Measurements from ENCODE around the gene CLPTM1L.
"Not testable (repeated sequence)": the region's sequence is repeated elsewhere in the genome, so short reads cannot be mapped to it uniquely, and the experiment has no call there.

CLPTM1L gene

GRCh38 chr5:1380011-1380817, 35.3 kb upstream of the CLPTM1L start:
- DNase-seq: no peak

DNA sequence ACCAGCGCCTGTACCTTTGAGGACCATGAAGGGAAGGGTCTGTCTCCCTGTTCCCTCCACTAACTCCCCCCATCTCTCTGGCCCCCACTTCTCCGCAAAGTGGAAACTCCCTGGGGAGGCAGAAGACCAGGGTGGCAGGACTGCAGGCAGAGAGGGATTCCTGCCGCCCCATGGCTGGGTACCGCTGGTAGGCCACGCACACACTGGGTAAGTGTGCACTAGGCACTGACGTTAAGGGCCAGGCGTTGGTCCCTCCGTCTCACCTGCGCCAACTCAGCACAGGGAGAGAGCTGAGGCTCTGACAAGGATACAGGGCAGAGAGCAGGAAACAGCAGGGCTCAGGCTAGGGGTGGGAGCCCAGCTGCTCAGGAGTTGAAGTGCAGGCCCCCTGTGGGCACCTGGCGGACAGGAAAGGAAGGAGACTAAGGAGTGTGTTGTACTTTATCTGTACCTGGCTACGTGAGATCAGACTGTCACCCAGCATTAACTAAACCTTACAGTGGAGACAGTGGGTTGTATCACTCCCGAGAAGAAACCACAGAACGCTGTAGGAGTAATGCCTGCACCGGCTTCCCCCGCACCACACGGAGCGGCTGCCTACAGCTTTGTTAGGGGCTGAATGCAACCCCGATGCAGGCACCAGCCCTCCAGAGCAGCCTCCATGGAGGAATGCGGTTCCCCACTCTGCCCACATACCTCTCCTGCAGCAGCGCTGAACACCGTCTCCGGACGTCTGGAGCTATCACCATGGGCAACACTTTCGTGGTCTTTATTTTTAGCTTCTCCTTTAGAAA, 34.2 kb upstream of the CLPTM1L start:
- no peak for DNase-seq

DNA sequence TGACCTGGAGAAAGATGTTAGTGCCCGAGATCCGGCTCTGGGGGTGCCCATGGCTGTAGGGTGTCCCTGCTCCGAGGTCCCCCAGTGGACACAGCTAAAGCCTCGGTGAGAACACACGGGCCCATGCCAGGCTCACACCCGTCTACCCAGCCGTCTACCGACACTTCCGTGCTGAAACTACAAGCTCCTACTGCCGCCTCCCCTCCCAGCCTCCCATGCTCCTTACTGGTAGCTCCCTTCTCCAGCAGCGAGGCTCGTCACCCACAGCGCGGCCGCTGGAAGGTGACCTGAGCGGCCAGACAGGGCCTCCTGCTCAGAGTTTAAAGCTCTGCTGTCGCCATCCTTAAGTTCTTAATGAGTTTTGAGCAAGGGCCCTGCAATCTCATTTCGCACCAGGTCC, 33.2 kb upstream of the CLPTM1L start:
- no peak for DNase-seq

DNA sequence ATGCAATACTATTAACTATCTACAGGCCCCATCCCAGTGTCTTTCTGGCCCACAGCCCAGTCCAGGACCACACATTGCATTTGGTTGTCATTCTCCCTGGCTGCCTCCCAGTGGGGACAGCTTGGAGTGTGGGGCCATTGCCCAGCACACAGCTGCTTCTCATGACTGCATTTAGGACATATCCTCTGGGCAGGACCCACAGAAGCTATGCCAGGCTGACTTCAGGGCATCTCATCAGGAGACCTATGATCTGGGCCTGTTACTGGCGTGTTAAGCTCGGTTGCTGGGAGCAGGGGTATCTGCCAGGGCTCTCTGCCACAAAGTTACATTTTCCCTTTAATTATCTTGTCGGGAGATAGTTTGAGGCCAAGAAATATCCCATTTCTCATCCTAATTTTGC, 32.1 kb upstream of the CLPTM1L start:
- DNase-seq: no peak

GRCh38 chr5:1375871-1376810, 31.2 kb upstream of the CLPTM1L start:
- no peak for DNase-seq

- DNase-seq: no peak
Observed at GRCh38 chr5:1374679-1375055, 29.8 kb upstream of the CLPTM1L start.

DNA sequence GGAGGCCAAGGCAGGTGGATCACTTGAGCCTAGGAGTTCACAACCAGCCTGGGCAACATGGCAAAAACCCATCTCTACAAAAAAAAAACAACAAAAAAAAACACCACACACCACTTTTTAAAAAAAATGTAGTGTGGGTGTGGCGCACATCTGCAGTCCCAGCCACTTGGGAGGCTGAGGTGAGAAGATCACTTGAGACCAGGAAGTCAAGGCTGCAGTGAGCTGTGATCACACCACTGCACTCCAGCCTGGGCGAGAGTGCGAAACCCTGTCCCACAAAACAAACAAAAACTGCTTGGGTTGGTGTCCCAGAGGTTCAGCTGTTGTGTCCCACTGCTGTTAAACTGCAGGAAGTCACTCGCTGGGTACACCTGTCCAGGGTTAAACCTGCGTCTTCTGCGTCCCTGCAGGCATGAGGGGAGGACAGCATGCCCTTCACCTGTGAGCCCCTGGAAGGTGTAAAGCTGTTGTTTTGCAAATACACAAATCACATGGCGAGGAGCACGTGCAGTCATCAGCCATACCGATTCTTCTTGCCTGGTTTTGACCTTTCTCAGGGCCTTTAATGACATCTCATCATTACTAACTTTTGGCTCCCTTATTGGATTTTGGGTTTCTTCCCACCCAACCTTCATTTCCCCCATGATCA, 29.3 kb upstream of the CLPTM1L start:
- DNase-seq: no peak

DNA sequence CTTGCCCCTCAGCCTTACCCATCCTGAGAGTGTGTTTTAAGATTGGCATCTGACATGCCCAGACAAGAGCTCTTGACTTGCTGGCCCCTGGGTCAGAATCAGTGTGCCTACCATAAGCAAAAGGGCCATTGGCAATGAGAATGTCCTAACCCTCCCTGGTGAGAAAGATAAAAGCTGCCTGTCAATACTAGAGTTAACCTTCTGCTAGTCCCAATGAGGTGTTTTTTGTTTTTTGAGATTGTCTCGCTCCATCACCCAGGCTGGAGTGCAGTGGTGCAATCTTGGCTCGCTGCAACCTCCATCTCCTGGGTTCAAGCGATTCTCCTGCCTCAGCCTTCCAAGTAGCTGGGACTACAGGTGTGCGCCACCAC, 27.1 kb upstream of the CLPTM1L start:
- not testable (repeated sequence) for DNase-seq

DNA sequence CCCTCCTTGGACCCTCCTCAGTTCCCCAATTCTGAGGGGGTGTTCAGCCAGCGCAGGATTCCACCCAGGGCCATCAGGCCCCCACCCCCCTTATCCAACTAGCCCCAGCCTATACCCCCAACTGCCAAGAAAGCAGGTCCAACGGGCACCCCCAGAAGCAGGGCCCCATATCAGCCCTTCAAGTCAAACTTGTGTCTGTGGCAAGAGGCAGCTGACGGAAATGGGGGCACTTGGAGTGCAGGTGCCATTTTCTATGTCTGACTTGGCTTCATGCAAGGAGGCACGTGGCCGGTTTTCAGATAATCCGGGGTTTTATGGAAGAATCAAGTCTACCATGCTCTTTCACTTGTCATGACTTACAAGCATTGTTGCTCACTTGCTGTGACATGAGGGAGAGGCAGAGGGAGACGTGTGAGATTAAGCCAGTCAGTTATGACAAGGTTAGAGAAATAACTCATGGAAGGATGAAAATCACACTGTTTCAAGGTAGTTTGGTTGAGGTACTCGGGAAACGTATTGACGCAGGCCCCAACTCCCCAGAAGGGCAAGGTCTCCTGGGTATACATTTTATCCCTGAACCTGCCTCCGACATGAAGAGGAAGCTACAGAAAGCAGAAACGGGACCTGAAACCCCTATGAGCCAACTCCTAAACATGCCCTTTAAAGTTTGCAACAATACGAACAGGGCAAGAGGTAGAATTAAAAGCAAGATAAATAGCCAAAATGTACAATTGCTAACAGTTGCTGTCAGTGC, 26.5 kb upstream of the CLPTM1L start:
- no peak for DNase-seq

DNA sequence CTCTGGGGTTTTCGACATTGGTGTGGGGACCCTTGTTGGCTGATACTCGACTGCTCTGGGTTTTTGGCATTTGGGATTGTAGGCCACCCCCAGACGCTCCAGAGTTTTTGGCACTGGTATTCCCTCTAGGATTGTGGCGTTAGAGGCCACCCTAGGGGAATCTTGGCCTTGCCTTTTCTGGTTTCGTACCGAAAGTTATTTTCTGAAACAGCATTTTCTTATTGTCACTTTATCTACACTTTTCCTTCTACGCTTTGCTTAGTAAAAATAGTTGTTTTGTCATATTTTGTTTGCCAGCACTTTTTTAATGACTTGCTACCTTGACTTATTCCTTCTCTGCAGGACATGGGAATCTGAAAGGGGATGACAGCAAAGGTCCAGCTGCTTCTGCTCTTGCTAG, 25.1 kb upstream of the CLPTM1L start:
- DNase-seq: no peak

- no peak for DNase-seq
Observed at GRCh38 chr5:1368756-1369155, 23.9 kb upstream of the CLPTM1L start.

DNA sequence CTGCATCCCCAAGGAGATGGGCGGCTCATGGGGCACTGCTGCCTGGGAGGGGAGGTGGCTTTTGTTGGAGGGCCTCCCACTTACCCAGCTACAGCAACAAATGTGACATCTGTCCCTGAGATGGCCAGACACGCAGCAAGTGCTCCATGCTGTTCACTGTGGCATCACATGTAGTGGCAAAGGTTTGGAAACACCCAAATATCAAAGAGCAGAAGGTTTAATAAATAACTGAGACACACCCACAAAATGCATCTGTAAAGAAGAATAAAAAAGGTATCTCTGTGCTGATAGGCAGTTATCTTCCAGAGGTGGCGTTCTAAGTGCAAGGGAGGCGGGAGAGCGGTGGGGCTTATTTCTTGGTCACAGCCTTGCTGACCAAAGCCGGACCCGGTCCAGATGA, 23.3 kb upstream of the CLPTM1L start:
- no peak for DNase-seq

DNA sequence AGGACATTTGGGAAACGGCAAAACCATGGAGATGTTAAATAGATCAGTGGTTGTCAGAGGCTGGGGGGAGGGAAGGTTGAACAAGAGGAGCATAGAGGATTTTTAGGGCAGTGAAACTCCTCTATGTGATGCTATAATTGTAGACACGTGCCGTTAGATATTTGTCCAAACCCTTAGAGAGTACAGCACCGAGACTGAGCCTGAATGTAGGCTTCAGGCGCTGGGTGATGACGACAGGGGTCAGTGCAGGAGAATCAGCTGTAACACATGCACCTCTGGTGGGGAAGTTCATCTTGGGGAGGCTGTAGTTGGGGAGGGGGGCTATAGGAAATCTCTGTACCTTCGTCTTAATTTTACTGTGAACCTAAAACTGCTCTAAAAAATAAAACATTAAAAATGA, 22.2 kb upstream of the CLPTM1L start:
- DNase-seq: no peak

DNA sequence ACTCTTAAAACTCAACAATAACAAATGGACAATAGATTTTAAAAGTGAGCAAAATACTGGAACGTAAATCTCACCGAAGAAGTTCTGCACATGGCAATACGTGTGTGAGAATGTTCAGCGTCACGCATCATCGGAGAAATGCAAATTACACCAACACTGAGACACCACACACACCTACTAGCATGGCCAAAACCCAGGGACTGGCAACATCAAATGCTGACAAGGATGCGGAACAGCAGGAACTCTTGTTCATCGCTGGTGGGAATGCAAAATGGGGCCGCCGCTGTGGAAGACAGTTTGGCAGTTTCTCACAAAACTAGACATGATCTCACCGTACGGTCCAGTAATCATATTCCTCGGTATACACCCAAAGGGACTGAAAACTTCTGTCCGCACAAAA, 21.6 kb upstream of the CLPTM1L start:
- no peak for DNase-seq

GRCh38 chr5:1364211-1364610, 19.3 kb upstream of the CLPTM1L start:
- no peak for DNase-seq

DNA sequence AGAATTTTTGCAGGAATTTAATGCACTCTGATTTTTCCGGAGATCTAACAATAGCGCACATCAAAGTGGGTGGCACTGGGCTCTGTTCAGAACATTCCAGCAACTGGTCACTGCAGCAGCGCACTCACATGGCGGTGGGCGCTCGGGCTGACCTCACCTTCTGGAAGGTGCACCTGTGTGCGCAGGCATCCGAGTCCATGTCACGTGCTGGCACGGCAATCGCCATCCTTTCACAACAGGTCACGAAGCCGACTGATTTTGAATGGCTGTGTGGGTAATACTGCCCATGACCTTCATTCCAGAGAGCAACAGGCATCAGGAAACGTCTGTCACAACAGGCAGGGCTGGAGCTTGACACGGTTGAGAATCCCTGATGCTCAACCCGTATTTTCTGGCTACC, 18.7 kb upstream of the CLPTM1L start:
- DNase-seq: no peak

DNA sequence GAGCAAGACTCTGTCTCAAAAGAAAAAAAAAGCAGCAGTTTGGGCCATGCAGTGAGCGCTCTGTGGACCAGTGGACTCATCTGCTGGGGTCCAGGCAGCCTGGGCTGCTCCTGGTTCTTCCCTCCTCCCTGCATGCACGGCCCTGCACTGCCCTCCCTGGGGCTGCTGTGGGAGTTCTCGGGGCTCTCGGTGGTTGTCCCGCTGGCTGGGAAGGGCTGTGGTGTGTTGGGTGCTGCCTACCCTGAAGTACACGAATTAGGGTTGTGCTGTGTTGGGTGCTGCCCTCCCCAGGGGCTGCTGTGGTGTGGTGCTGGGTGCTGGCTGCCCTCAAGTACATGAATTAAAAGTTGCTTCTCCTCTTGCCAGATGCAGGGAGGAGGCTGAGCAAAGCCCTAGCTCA, 18.3 kb upstream of the CLPTM1L start:
- DNase-seq: no peak

GRCh38 chr5:1362242-1363015, 17.5 kb upstream of the CLPTM1L start:
- no peak for DNase-seq

- no peak for DNase-seq
Observed at GRCh38 chr5:1360861-1361260, 16.0 kb upstream of the CLPTM1L start.

DNA sequence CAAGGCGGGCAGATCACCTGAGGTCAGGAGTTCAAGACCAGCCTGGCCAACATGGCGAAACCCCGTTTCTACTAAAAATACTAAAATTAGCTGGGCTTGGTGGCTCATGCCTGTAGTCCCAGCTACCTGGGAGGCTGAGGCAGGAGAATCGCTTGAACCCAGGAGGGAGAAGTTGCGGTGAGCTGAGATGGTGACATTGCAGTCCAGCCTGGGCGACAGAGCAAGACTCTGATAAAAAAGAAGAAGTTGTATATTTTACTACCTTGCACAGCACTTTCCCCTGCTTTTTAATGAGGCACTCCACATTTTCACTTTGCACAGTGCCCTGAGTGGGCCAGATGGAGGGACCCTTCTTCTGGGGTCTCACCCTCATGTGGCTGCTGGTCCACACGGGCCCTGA, 15.5 kb upstream of the CLPTM1L start:
- DNase-seq: not testable (repeated sequence)

DNA sequence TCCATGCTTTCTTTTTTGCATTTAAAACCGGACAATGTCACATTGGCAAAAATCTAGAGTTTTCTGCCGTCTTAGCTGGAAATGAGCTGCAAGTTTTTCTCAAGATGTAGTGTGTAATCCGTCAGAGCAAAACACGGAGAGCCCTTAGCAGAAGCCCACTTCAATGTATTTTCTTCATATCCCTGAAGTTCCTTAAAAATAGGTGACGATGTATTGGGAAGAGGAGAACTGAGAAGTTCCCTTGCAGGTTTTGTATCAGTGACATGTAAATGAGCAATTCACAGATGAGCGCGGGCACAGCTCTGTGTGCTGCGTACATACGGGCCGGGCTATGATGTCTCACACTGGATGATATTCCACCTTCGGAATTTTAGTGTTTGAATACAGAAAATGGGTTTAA, 14.8 kb upstream of the CLPTM1L start:
- DNase-seq: no peak
